ENCODE data around the gene DAB2IP.

Gene DAB2IP

DNA sequence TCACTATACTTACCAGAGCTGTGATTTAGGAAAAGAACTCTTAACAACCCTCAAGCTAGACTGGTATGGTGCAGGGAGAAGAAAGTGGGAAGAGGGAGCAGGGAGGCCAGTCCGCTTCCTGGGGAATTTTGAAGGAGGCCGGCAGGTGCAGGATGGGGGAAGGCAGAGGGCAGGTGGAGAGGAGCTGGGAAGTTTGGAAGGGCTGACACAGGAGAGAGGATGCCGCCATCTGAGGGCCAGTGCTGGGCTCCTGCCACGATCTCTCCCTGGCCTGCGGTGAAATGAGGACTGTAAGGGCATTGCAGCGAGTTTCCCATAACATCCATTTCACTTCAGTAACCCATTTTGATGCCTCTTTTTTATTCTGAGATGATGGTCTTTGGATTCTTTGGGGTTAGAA is 8.9 kb downstream of the DAB2IP start:
- peaks cover 51% of the 10 kb centered on the region for H4K20me1 ChIP-seq
- H3K27me3 ChIP-seq = no peaks in the 10 kb centered on the region
- H3K27ac ChIP-seq = no peak overlapping the region
- no peak for TF ChIP-seq Cebpa-rat (IDR thresholded peaks at IDR 0.05)
- H3K9ac ChIP-seq = no peak overlapping the region
- peaks cover 16% of the 10 kb centered on the region for H3K4me1 ChIP-seq
- no peak overlapping the region for H3K4me3 ChIP-seq
- no peak overlapping the region for H3K4me2 ChIP-seq
- peaks cover 4% of the 10 kb centered on the region; the same call in 1 of the 2 replicates for H3K36me3 ChIP-seq
- no peaks in the 10 kb centered on the region for H3K9me3 ChIP-seq

DNA sequence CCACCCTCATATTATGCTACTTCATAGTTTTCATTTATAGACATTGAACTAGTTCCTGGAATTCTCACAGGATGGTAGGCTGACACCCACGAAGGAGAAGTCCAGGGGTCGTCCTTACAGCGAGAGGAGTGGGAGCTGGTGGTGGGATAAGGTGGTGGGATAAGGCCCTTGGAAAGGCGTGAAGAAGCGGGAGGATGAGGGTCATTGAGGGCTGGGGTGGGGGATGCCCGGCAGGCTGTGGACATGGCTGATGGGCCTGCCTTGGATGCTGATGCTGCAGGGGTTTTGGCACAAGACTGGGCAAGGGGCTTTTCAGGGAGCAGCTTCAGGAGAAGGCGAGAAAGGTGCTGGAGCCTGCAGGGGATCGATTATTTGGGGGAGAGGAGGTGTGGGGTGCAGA is 9.4 kb downstream of the DAB2IP start:
- Histone ChIP-seq H3K9ac (no peak overlapping the region), H4K20me1 (peaks cover 47% of the 10 kb centered on the region), H3K27me3 (no peaks in the 10 kb centered on the region), H3K4me1 (peaks cover 16% of the 10 kb centered on the region), H3K9me3 (no peaks in the 10 kb centered on the region), H3K4me2 (no peak overlapping the region), H3K36me3 (peaks cover 4% of the 10 kb centered on the region; the same call in 1 of the 2 replicates), H3K27ac (no peak overlapping the region), H3K4me3 (no peak overlapping the region)
- no peak for TF ChIP-seq Cebpa-rat (IDR thresholded peaks at IDR 0.05)

DNA sequence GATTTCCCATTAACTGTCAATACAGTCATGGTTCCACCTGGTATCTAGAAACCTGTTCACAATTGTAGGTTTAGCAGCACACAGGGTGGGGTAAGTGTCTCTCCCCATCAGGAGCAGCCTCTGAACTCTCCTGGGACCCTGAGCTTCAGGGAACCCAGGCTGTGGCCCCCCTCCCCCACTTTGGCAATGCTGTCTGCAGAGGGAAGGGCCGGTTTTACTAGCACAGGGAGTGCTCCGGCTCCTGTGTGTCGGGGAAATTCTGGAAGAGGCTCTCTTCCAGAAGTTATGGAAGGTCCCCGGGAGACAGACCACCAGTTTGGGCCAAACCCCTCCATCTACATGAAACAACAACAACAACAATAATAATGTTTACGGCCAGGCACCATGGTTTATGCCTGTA is 9.9 kb downstream of the DAB2IP start:
- H3K4me1 ChIP-seq = peaks cover 16% of the 10 kb centered on the region
- peaks cover 45% of the 10 kb centered on the region for H4K20me1 ChIP-seq
- H3K27me3 ChIP-seq = no peaks in the 10 kb centered on the region
- H3K9me3 ChIP-seq = no peaks in the 10 kb centered on the region
- no peak overlapping the region for H3K4me2 ChIP-seq
- H3K36me3 ChIP-seq = peaks cover 4% of the 10 kb centered on the region; the same call in 1 of the 2 replicates
- no peak for TF ChIP-seq Cebpa-rat (IDR thresholded peaks at IDR 0.05)
- no peak overlapping the region for H3K9ac ChIP-seq
- H3K27ac ChIP-seq = no peak overlapping the region
- no peak overlapping the region for H3K4me3 ChIP-seq

DNA sequence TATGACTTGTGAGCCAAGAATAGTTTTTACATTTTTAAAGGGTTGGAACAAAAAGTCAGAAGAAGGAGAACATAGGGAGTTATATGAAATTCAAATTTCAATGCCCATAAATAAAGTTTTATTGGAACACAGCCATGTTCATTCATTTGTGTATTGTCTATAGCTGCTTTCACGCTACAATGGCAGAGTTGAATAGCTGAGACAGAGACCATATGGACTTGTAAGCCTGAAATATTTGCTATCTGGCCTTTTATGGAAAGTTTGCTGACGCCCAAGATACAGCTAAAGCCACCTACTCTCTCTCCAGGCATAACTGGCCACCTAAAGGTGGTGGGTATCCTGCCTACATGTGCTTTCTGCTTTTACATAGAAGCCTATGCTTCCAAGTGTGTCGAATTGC is 10.9 kb downstream of the DAB2IP start:
- no peak overlapping the region for H3K4me3 ChIP-seq
- no peak overlapping the region for H3K4me2 ChIP-seq
- H3K27ac ChIP-seq = no peak overlapping the region
- H4K20me1 ChIP-seq = peaks cover 34% of the 10 kb centered on the region
- no peaks in the 10 kb centered on the region for H3K9me3 ChIP-seq
- no peak for TF ChIP-seq Cebpa-rat (IDR thresholded peaks at IDR 0.05)
- no peaks in the 10 kb centered on the region for H3K36me3 ChIP-seq
- peaks cover 9% of the 10 kb centered on the region for H3K4me1 ChIP-seq
- H3K9ac ChIP-seq = no peak overlapping the region
- H3K27me3 ChIP-seq = no peaks in the 10 kb centered on the region

DNA sequence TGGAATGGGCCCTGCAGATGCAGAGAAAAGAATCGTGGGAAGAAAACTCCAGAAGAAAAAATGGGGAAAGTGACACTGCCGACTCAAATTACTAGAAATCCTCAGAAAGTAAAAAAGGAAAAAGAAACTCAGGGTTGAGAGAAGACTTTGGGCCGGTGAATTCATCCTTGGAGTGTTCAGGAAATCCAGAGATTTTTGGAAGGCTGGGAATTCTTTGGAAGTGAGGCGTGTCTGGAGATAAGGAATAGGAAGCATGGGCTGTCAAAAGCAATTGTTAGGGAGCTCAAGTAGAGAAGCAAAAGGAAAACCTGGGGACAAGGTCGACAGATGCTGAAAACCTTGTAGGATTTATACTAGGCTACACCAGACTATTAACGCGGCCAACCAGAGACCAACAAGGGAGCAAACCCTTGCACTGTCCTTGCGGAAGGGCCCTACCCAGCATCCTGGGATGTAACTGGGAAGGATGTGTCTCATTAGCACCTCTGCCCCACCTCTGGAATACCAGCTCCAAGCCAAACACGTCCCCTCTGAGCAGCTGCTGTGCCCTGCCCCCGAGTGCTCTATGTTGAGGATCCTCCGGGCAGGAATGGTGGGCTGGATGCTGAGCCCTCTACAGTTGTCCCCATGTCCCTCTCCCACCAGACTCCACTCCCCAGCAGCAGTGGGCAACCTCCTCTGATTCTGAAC is 11.6 kb downstream of the DAB2IP start:
- Histone ChIP-seq H3K27ac (no peak overlapping the region), H3K4me3 (no peak overlapping the region), H3K9me3 (no peaks in the 10 kb centered on the region), H3K9ac (no peak overlapping the region), H3K4me1 (peaks cover 2% of the 10 kb centered on the region), H3K36me3 (0 out of 2 replicates have a peak, but pooled peaks cover 4% of the 10 kb centered on the region), H3K4me2 (no peak overlapping the region), H3K27me3 (no peaks in the 10 kb centered on the region), H4K20me1 (peaks cover 28% of the 10 kb centered on the region)
- no peak for TF ChIP-seq Cebpa-rat (IDR thresholded peaks at IDR 0.05)

DNA sequence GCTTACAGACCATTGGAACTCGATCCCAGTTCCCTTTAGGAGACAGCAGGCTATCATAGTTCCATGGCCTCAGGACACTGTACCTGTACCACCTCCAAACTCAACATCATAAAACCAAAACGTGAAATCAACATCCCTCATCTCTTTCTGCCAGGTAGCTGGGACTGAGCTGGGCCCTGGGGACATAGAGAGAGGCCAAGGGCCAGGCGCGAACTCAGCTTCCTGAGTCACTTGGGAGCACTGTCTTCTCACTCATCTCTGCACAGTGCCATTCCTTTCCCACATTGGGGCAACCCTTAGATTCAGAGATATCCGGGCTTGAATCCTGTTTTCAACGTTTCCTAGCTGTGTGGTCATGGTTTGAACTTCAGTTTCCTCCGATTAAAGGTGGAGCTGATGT is 12.2 kb downstream of the DAB2IP start:
- Histone ChIP-seq H3K9me3 (no peaks in the 10 kb centered on the region), H3K4me1 (no peaks in the 10 kb centered on the region; the same call in 1 of the 2 replicates), H3K27ac (no peak overlapping the region), H3K27me3 (no peaks in the 10 kb centered on the region), H3K9ac (no peak overlapping the region), H4K20me1 (peaks cover 24% of the 10 kb centered on the region), H3K4me3 (no peak overlapping the region), H3K36me3 (0 out of 2 replicates have a peak, but pooled peaks cover 7% of the 10 kb centered on the region), H3K4me2 (no peak overlapping the region)
- no peak for TF ChIP-seq Cebpa-rat (IDR thresholded peaks at IDR 0.05)

DNA sequence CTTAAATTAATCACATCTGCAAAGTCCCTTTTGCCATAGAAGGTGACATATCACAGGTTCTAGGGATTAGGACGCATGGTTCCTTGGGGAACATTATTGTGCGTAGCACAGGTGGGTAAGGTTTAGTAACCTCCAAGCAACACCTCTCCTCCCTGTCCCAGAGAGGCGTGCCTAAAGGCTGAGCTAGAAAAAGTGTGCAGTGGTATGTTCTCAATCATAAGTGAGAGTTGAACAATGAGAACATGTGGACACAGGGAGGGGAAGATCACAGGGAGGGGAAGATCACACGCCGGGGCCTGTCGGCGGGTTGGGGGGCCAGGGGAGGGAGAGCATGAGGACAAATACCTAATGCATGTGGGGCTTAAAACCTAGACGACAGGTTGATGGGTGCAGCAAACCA is 14.9 kb downstream of the DAB2IP start:
- Histone ChIP-seq H3K4me3 (no peak overlapping the region), H3K9ac (no peak overlapping the region), H3K36me3 (0 out of 2 replicates have a peak, but pooled peaks cover 7% of the 10 kb centered on the region), H3K9me3 (no peaks in the 10 kb centered on the region), H4K20me1 (peaks cover 4% of the 10 kb centered on the region; the same call in 1 of the 2 replicates), H3K27ac (no peak overlapping the region), H3K4me1 (no peaks in the 10 kb centered on the region; the same call in 1 of the 2 replicates), H3K4me2 (no peak overlapping the region), H3K27me3 (no peaks in the 10 kb centered on the region)
- TF ChIP-seq Cebpa-rat (IDR thresholded peaks at IDR 0.05) = no peak

DNA sequence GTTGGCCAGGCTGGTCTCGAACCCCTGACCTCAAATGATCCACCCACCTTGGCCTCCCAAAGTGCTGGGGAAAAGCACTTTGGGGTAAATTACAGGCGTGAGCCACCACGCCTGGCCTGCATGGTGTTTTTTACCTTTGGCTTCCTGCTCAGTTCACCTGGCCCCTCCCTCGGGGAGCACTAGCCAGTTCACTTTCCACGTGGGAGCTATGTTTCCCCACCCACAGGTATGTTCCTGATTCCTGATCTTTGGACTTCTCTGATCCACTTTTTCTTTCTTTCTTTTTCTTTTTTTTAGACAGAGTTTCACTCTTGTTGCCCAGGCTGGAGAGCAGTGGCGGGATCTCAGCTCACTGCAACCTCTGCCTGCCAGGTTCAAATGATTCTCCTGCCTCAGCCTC is 15.8 kb downstream of the DAB2IP start:
- H3K4me2 ChIP-seq = no peak overlapping the region
- H3K27me3 ChIP-seq = no peaks in the 10 kb centered on the region
- no peak for TF ChIP-seq Cebpa-rat (IDR thresholded peaks at IDR 0.05)
- H3K9me3 ChIP-seq = no peaks in the 10 kb centered on the region
- no peaks in the 10 kb centered on the region for H4K20me1 ChIP-seq
- no peak overlapping the region for H3K9ac ChIP-seq
- no peaks in the 10 kb centered on the region; the same call in 1 of the 2 replicates for H3K4me1 ChIP-seq
- H3K4me3 ChIP-seq = no peak overlapping the region
- 0 out of 2 replicates have a peak, but pooled peaks cover 7% of the 10 kb centered on the region for H3K36me3 ChIP-seq
- H3K27ac ChIP-seq = no peak overlapping the region

DNA sequence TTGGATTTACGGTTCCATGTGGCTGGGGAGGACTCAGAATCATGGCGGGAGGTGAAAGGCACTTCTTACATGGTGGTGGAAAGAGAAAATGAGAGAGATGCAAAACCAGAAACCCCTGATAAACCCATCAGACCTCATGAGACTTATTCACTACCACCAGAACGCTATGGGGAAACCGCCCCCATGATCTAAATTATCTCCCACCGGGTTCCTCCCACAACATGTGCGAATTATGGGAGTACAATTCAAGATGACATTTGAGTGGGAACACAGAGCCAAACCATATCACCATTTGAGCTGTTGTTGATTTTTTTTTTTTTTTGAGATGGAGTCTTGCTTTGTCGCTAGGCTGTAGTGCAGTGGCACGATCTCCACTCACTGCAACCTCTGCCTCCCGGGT is 16.5 kb downstream of the DAB2IP start:
- no peak overlapping the region for H3K4me2 ChIP-seq
- H3K4me3 ChIP-seq = no peak overlapping the region
- no peak for TF ChIP-seq Cebpa-rat (IDR thresholded peaks at IDR 0.05)

DNA sequence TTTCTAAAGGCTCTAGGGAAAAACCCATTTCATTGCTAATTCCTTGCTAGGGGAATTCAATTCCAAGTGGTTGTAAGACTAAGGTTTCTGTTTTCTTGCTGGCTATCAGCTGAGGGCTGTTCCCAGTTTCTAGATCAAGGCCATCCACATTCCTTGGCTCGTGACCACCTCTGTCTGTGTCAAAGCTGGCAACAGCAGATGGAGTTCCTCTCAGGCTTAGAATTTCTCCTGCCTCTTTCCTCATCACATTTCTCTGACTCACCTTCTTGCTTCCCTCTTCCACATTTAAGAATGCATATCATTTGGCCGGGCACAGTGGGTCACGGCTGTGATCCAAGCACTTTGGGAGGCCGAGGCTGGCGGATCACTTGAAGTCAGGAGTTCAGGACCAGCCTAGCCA is 19.0 kb downstream of the DAB2IP start:
- Histone ChIP-seq H3K4me2 (no peak overlapping the region), H3K9ac (no peak overlapping the region), H4K20me1 (peaks cover 21% of the 10 kb centered on the region), H3K9me3 (no peaks in the 10 kb centered on the region), H3K27me3 (no peaks in the 10 kb centered on the region), H3K4me1 (peaks cover 7% of the 10 kb centered on the region), H3K4me3 (no peak overlapping the region), H3K27ac (no peak overlapping the region), H3K36me3 (0 out of 2 replicates have a peak, but pooled peaks cover 7% of the 10 kb centered on the region)
- TF ChIP-seq Cebpa-rat (IDR thresholded peaks at IDR 0.05) = no peak

More for the DNA sequence above, 16.5 kb downstream of the DAB2IP start:
- Histone ChIP-seq H4K20me1 (peaks cover 5% of the 10 kb centered on the region; the same call in 1 of the 2 replicates), H3K4me1 (peaks cover 5% of the 10 kb centered on the region), H3K9ac (no peak overlapping the region), H3K36me3 (0 out of 2 replicates have a peak, but pooled peaks cover 7% of the 10 kb centered on the region), H3K9me3 (no peaks in the 10 kb centered on the region), H3K27ac (no peak overlapping the region), H3K27me3 (no peaks in the 10 kb centered on the region)

Data from BLaER1 (cell line).